Endodermal cell (in vitro differentiated cells): ENCODE data around the gene IQGAP2. TPM values are rescaled to one million over a fixed set of nuclear protein-coding genes. Genes with fewer than 3 reads are reported as not detected.
"Not testable (repeated sequence)": the region's sequence is repeated elsewhere in the genome, so short reads cannot be mapped to it uniquely, and the experiment has no call there.

Experiments
- DNase-seq: peaks from one replicate; pipeline ENCODE4 v3.0.0-alpha.2; 2017
- H3K27ac ChIP-seq: 2 replicates; pipeline ENCODE4 v1.5.1; 2013; ENCODE audit warnings: mild to moderate bottlenecking, low read depth, low read length, moderate library complexity
- H3K27me3 ChIP-seq: 2 replicates; pipeline ENCODE4 v1.6.1; 2013; ENCODE audit warnings: mild to moderate bottlenecking, low read length, moderate library complexity; ENCODE audit not compliant: insufficient read depth, control insufficient read depth, poor library complexity, severe bottlenecking
- H3K36me3 ChIP-seq: 2 replicates; pipeline ENCODE4 v1.7.0; 2013; ENCODE audit warnings: mild to moderate bottlenecking, low read length, moderate library complexity; ENCODE audit not compliant: control insufficient read depth, insufficient read depth
- H3K4me1 ChIP-seq: one replicate; pipeline ENCODE4 v1.7.0; 2013; ENCODE audit warnings: low read length; ENCODE audit not compliant: control insufficient read depth, insufficient read depth
- H3K4me3 ChIP-seq: 2 replicates; pipeline ENCODE4 v1.5.1; 2013; ENCODE audit warnings: mild to moderate bottlenecking, low read length, moderate library complexity
- H3K9ac ChIP-seq: 2 replicates; pipeline ENCODE4 v1.6.1; 2013; ENCODE audit warnings: mild to moderate bottlenecking, low read length, moderate library complexity; ENCODE audit not compliant: poor library complexity, severe bottlenecking; ENCODE audit errors: extremely low read depth
- H3K9me3 ChIP-seq: 2 replicates; pipeline ENCODE4 v1.6.1; 2013; ENCODE audit warnings: mild to moderate bottlenecking, low read length, moderate library complexity; ENCODE audit not compliant: control insufficient read depth
- H3K27ac Mint-ChIP-seq: 2 replicates; pipeline ENCODE4 v1.8.0; 2020; ENCODE audit warnings: mixed read lengths
- H3K27me3 Mint-ChIP-seq: 2 replicates; pipeline ENCODE4 v1.8.0; 2021; ENCODE audit warnings: mild to moderate bottlenecking, mixed read lengths; ENCODE audit not compliant: insufficient read depth
- H3K36me3 Mint-ChIP-seq: 2 replicates; pipeline ENCODE4 v1.8.0; 2020; ENCODE audit warnings: low read depth, mixed read lengths
- H3K4me1 Mint-ChIP-seq: 2 replicates; pipeline ENCODE4 v1.8.0; 2020; ENCODE audit warnings: mixed read lengths
- H3K4me3 Mint-ChIP-seq: 2 replicates; pipeline ENCODE4 v1.8.0; 2020; ENCODE audit warnings: mild to moderate bottlenecking, moderate library complexity, mixed read lengths
- H3K9me3 Mint-ChIP-seq: 2 replicates; pipeline ENCODE4 v1.8.0; 2020; ENCODE audit warnings: mild to moderate bottlenecking, mixed read lengths
- CTCF ChIP-seq: fragments of 200-600 bp; sonication (generic); conservative IDR thresholded peaks from 2 replicates; pipeline ENCODE4 v1.5.0; 2021; ENCODE audit warnings: antibody characterized with exemption, mild to moderate bottlenecking
- WGBS, 2 experiments: methylation state at CpG; one replicate each; pipeline versions ENCODE4 v1.1.5 to v1.1.7; 2013; ENCODE audit warnings: missing lambda C conversion rate in 2 of 2, mixed read lengths in 1 of 2; ENCODE audit not compliant: insufficient coverage in 1 of 2, insufficient read length in 1 of 2; 5-methylcytosine and 5-hydroxymethylcytosine counted together
- total RNA-seq, 2 donors: library from RNA; stranded (reverse); fragmentation: NEBNext Ultra II Directional in 1 of 2; extraction: Animal tissue kit (Norgen Biotek cat#: 25700) in 1 of 2; gene quantifications; 2 replicates in 1 of 2; 3 replicates in 1 of 2; pipeline ENCODE4 v1.2.1, GENCODE V29; 2021

IQGAP2 gene
- total RNA-seq, 2 donors from 2014 or later, result 8.3 to 19.4 TPM

- Mint-ChIP-seq H3K27me3 (peaks cover 6% of the 10 kb centered on the region), H3K4me3 (no peak overlapping the region), H3K27ac (no peak overlapping the region), H3K4me1 (peaks cover 6% of the 10 kb centered on the region), H3K9me3 (no peaks in the 10 kb centered on the region), H3K36me3 (no peaks in the 10 kb centered on the region)
- Histone ChIP-seq H3K9me3 (no peaks in the 10 kb centered on the region), H3K36me3 (no peaks in the 10 kb centered on the region), H3K4me3 (no peak overlapping the region), H3K27me3 (peaks cover 6% of the 10 kb centered on the region), H3K27ac (no peak overlapping the region), H3K4me1 (no peaks in the 10 kb centered on the region), H3K9ac (no peak overlapping the region)
- DNase-seq, result no peak
- 91 to 93% methylated on average over 4 of the region's 4 CpGs for WGBS, 2 experiments
- no peak for TF ChIP-seq CTCF
Measured at GRCh38 chr5:76600716-76601115, 197.6 kb downstream of the IQGAP2 start.

GRCh38 chr5:76601470-76601869 lies 198.4 kb downstream of the IQGAP2 start:
- Mint-ChIP-seq H3K4me1 (peaks cover 6% of the 10 kb centered on the region), H3K36me3 (no peaks in the 10 kb centered on the region), H3K27me3 (peaks cover 3% of the 10 kb centered on the region), H3K9me3 (no peaks in the 10 kb centered on the region), H3K27ac (no peak overlapping the region), H3K4me3 (no peak overlapping the region)
- Histone ChIP-seq H3K9ac (no peak overlapping the region), H3K27ac (no peak overlapping the region), H3K4me1 (no peaks in the 10 kb centered on the region), H3K36me3 (no peaks in the 10 kb centered on the region), H3K9me3 (no peaks in the 10 kb centered on the region), H3K4me3 (no peak overlapping the region), H3K27me3 (no peaks in the 10 kb centered on the region)
- TF ChIP-seq CTCF, result peak; percentile 88
- 62 to 71% methylated on average over 3 of the region's 3 CpGs for WGBS, 2 experiments
- no peak for DNase-seq

- 78 to 100% methylated on average over 1 to 2 of the region's 2 CpGs for WGBS, 2 experiments
- Histone ChIP-seq H3K27me3 (no peaks in the 10 kb centered on the region), H3K9me3 (no peaks in the 10 kb centered on the region), H3K4me3 (no peak overlapping the region), H3K36me3 (no peaks in the 10 kb centered on the region), H3K27ac (no peak overlapping the region), H3K9ac (no peak overlapping the region), H3K4me1 (no peaks in the 10 kb centered on the region)
- no peaks in the 10 kb centered on the region for H3K9me3 Mint-ChIP-seq
- no peak for DNase-seq
- H3K36me3 Mint-ChIP-seq, result no peaks in the 10 kb centered on the region
- no peak overlapping the region for H3K4me3 Mint-ChIP-seq
- peaks cover 6% of the 10 kb centered on the region for H3K4me1 Mint-ChIP-seq
- H3K27ac Mint-ChIP-seq, result no peak overlapping the region
- no peaks in the 10 kb centered on the region for H3K27me3 Mint-ChIP-seq
- peak; percentile 58 for TF ChIP-seq CTCF
Measured at GRCh38 chr5:76602094-76602726, 199.1 kb downstream of the IQGAP2 start.

- H3K9ac ChIP-seq, H3K9me3 Mint-ChIP-seq, H3K9me3 ChIP-seq, H3K27me3 ChIP-seq, H3K4me1 ChIP-seq, H3K36me3 ChIP-seq, H3K4me1 Mint-ChIP-seq, DNase-seq, H3K27ac ChIP-seq, H3K27me3 Mint-ChIP-seq, H3K27ac Mint-ChIP-seq, H3K4me3 ChIP-seq, H3K4me3 Mint-ChIP-seq, H3K36me3 Mint-ChIP-seq: not testable (repeated sequence)
- 82% methylated on average over 1 of the region's 1 CpG; no CpG with 5 or more reads in 1 of the 2 experiments for WGBS, 2 experiments
Measured at GRCh38 chr5:76603991-76604390, 200.9 kb downstream of the IQGAP2 start.
